RPMI7951 (cell line): Measurements from ENCODE around the gene TAF15. TPM values are rescaled to one million over a fixed set of nuclear protein-coding genes. Genes with fewer than 3 reads are reported as not detected.

Experiments
- DNase-seq: peaks from one replicate; pipeline ENCODE4 v3.0.0-alpha.2; 2012; ENCODE audit warnings: low read depth
- total RNA-seq: library from RNA; depleted of rRNA; stranded (reverse); fragments of >200 nt; shearing (Covaris generic); gene quantifications from 2 replicates; pipeline ENCODE4 v1.2.3, GENCODE V29; 2014

TAF15 gene
- total RNA-seq, 1 experiment from 2014 or later: 15.3 TPM

DNA sequence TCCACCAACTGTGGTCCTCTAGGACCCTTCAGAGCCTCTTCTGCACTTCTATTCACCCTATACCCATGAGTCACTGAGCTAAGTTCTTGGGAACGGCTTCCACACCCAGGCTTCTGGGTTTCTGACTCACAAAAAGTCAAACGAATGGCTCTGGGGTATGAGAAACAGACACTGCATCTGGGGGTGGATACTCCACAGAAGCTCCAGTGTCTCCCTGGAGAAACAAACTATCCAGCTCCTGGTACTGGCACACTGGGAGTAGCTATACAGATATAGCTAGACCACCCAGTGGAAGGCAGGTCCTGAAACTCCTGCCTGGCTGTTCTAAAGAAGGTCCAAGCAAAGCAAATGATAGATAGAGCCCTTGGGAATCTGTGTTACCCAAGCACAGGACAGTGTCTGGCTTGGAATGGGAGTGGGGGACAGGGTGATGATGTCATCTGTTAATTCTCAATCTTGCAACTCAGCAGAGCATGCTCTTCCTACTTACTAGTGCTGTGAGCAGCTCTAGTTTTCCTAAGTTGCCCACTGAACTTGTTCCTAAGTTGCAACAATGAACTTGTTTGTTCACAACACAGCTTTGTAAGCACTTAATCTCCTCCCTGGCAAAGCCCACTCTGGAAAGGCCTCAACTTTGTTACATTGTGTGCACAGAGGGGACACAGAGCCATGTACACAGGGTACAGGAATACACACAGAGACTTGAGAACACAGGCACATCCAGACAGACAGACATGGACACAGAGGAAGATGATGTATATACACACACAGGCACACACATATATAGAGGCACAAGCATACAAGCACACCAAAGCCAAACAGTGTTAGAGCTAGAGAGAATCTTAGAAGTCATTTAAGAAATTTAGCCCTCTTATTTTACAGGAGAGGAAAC is 20.6 kb upstream of the TAF15 start:
- DNase-seq: peak; percentile 80

DNA sequence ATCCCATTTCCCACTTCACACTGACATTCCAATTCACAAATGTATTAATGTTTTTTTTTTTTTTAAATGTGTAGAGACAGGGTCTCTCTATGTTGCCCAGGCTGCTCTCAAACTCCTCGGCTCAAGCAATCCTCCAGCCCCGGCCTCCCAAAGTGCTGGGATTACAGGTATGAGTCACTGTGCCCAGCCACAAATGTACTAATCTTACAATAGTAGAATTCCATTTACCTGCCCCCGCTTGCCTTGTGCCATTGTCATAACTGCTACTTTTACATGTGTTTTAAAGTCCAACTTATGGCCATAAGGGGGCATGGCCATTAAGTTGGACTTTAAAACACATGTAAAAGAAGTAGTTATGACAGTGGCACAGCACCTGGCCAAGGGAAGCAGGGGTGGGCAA is 18.4 kb upstream of the TAF15 start:
- DNase-seq: no peak

DNA sequence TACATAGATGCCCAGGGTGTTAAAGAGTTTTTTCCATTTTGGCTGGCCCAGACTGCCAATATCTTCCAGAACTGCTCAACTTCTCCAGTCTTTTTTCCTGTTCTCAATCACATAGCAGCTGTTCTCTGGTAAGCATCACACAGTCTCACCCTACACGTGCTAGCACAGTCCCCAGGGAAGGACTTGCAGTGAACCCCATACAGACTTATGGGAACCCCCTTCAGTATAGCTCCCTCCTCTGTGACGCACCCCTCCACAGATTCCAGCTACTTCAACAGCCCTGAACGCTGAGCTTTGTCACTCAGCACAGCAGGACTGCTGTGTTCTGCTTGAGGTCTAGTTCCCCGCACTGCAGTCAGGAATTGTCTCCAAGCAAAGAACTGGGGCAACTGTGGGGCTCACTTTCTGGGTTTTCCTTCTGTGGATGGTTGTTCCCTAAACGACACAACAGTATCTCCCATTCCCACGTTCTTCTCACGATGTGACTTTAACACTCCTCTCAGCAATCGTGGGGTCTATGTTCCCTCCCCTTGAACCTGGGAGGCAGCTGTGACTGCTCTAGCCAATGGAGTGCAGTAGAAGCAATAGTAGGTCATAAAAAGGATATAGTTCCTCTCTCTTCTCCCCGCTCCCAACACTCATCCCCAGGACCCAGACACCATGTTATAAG is 17.5 kb upstream of the TAF15 start:
- DNase-seq: no peak

DNA sequence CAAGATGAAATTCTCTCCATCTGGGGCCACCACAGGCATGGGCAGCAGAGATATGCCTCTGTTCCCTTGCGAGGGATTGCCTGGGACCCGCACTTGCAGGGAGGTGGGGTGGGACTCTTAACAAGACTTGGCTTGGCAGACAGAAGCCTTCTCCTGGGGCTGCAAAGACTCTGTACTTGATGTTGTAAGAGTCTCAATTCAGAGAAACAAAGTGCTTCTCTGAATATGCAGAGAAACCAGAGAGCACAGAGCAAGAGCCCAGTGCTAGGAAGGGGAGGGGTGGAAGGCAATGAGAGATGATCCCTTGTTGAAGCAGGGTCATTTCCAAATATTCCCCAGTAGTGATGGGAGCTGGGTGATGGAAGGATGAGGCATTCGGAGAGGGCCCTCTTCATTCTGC is 16.0 kb upstream of the TAF15 start:
- DNase-seq: no peak

DNA sequence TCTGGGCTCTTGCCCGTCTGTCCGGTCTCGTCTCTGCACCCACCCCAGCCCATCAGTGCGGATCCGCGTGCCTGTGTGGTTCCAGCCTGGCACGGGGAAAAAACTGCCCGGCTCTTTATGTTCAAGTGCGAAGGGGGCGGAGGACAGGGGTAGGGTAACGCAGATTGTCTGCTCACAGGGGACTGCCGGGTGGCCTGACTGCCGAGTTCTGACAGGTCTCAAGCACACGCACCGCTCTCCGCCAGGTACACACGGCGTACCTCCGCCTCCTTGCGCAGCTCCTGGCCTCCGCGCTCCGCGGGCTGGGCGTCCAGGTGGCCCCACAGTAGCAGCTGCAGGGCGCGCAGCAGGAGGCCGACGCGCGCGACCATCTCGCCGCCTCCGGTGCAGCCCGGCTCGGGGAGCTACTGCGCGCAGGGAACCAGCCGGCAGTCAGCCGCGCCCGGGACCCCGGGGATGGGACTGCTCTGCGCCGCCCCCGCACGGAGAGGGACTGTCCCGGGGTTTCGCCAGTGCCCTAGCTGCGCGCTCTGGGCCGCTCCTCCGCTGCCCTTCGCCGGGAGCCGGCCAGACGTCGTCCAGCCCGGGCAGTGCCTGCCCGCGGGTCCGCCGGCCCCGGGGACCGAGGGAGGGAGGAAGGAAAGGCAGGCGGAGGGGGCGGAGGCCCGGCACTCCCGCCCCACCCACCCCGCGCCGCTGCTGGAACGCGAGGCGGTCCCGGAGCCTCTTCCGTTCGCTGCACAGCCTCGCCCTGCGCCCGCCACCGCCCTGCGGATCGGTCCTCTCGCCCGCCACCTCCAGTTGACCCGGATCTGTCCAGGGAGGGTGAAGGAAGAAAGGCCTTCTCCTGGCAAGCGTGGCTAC is 14.0 kb upstream of the TAF15 start, which contains the start of gene MMP28:
MMP28 (minus strand) TSS at position 635 of the 864 bp plus-strand sequence; CDS start at position 371, 264 bp downstream.
- DNase-seq: peak; percentile 10

DNA sequence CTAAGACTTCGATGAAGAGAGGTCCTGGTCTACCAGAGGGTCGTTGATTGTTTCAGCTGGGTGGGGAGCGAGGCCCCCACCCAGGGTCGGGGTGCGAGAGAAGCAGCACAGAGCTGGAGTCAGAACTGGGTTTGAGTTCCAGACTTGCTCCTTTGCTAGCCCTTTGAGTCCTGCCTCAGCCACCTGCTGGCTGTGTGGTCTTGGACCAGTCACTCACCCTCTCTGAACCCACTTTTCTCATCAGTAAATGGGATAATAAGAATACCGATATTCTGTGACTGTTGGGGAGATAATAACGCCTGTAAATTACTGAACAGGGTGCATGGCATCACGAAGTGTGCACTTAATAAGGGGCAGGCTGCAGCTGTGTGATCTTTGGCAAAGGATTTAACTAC is 13.4 kb upstream of the TAF15 start:
- no peak for DNase-seq

DNA sequence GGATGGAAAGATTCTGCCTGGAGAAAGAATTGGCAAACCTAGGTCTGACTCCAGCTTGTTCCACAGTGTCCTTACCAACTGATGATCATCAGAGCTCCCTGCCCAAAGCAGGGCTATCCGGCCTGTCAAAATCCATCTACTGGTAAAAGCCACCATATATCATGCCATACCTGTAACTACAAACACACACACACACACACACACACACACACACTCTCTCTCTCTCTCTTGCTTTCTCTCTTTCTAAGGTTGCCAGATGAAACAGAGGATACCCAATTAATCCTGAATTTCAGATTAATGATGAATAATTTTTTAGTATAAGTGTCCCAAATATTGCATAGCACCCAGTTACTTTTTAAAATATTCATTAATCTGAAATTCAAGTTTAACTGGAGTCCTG is 12.3 kb upstream of the TAF15 start:
- no peak for DNase-seq

DNA sequence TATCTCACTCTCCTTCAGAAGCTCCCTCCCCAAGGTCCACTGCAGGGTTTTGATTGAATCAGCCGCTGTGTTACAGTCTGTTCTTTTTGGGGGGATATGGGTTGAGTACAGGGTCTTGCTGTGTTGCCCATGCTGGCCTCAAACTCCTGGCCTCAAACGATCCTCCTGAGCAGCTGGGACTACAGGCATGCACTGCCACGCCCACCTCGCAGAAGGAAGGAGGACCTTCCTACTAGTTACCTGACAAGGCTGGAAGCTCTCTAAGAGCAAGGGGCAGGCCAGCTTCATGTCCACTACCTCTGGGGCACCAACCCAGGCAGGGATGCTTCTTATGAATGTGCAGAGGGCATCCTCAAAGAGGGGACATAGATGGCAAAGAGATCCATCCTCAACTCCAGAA is 11.9 kb upstream of the TAF15 start:
- no peak for DNase-seq

DNA sequence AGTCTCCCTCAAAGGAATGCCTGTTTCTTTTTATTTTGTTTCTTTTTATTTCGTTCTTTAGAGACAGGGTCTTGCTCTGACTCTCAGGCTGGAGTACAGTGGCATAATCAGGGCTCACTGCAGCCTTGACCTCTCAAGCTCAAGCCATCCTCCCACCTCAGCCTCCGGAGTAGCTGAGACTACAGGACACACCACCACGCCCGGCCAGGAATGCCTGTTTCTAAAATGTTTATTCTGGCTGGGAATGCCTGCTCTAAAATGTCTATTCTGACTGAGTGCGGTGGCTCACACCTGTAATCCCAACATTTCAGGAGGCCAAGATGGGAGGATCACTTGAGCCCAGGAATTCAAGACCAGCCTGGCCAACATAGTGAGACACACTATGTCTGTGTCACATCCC is 11.4 kb upstream of the TAF15 start:
- DNase-seq: no peak

DNA sequence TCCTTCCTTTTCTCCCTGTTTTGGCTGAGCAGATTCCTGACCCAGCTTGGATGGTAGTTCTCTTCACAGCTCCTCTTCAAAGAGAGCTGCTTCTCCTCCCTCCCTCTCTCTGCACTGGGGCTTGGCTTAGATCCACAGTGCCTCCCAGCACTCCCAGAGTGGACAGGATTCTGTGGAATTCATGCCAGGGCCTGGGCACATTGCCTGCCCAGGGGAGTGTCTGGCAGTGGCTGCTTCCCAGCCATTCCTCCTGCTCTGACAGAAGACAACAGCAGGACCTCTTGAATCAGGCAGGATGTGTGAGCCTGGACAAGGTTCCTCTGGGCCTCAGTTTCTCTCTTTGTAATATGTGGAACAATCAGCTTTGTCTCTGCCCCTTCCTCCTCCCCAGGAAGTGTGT is 9.3 kb upstream of the TAF15 start:
- DNase-seq: peak; percentile 78

DNA sequence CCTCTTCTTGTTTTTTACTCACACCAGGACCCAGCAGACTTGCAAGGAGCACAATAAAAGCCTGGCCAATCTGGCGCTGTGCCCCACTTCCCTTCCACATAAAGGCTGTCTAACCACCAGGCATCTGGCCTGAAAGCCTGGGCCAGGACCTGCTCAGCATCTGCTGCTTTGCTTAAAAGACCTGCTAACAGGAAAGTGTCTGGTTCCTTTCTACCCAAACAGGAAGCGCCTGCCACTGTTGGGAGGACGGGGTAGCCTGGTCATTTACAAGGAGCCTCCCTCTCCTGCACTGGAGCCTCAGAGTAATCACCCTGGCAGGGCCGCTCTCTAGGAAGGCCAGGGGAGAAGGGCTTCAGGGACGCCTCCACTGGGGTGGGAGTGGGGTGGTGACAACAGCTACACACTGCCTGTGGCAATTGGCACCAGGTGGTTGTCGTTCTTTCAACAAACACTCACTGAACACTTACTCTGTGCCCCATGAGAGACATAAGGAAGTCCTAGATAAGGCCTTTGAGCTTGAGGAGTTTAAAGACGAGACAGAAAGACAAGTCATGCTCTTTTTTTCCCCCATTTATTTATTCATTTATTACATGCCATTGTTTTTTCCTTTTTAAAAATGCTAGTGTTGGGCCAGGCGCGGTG is 7.6 kb upstream of the TAF15 start:
- peak; percentile 50 for DNase-seq

DNA sequence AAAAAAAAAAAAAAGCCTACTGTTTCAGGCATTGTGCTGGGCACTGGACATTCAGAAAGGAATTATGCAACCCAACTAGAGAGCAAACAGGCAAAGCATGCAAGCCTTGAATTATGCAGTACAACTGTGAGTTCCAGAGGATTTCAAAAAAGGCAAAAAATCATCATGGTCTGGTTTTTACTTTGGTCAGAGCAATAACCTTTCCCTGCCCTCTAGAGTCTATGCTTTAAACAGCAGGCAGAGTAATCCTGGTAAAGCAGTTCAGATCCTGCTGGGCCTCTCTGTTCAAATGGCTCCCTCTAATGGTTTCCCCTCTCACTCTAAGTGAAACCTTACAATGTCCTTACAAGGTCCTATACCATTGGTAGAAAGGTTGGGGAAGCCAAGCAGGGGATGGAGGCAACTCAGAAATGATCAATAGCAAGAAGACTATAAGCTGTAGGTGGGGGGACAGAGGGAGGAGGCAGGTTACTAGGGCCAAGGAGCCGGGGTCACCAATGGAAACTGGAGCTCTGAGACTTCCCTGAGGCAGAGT is 4.6 kb upstream of the TAF15 start:
- DNase-seq: peak; percentile 81

DNA sequence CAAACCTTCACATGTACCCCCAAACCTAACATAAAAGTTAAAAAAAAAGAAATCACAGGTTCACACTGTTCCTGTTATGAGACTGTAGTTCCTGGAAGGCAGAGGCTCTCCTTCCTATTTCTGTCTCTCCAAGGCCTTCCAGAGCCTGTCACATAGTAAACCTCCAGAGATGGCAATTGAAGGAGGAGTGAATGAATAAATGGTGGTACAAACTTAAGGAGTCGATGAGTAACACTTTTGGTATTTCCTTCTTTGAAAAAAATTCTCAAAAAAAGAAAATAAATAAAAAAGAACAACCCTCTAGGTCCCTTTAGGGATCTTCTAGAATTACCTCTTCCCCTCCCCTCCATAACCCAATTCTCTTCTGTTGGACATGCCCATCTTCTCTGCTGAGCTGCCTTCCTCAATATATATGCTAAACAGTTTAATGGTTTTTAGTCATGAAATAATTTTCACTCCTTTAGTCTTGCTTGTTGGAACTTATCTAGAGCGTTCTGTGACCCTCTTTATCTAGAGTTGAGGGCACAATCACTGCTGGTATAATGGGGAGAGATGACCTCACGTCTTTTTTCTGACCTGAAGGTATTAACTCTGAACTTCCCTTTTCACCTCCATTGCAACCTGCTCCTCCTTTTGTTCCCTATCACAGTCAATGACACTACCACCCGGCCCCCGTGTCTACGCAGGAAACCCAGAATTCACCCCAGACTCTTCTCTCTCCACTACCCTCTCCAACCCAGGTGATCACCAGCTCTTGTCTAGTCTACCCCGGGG is 1.7 kb upstream of the TAF15 start:
- DNase-seq: peak; percentile 31

DNA sequence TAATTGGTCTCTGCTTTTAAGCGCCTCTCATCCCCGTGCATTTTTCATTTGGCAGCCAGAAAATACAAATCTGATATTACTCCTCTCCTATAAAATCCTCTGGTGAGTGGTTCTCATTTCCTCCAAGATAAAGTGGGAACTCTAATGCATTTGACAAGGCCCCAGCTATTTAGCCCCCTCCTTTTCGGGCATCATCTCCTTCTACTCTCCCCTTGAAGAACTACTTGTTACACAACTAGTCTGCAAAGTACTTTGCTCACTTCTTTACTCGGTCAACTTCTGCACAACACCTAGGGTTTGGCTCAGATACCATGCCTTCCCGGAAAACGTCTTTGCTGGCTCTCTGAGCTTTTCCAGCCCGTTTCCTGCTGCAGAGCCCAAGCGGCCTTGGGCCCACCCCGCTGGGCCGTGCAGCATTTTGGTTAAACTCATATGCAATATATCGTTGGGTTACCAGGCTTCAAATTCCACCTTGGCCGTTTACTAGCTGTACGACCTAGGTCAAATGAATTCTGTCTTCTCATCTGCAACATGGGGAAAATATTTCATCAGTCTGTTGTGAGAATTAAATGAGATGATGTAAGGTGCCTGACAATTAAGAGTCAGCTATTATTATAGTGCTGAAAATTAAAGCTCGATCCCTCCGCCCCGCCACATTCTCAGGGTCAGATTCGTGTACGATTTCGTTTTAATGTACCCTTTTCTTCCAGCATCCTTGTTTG is 883 bp upstream of the TAF15 start:
- peak; percentile 6 for DNase-seq

DNA sequence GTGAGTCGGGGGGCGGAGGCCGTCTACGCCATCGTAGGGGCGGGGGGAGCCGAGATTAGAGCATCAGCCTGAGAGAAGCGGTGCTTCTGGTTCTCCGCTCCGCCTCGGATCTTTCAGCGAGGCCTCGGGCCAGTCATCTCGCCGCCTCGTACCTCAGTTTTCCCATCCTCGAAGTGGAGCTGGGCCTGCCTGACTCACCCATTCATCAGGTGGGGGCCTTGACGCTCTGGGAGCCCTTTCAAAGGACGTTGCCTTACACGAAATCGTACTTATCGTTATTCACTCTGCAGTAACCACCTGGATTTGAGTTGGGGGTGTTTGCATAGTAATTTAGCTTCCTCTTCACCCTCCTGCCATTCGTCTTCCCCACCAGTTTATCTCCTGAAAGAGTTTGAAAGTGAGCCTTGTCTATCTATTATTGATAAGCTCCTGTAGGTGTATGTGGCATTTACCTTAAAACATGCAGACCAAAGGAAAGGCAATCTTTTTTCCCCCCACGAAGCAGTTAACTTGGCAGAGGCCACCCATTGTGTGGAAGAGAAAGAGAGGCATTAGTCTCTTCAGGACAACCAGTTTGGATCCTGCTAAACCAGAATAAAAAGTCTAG is 674 bp downstream of the TAF15 start:
- DNase-seq: no peak

DNA sequence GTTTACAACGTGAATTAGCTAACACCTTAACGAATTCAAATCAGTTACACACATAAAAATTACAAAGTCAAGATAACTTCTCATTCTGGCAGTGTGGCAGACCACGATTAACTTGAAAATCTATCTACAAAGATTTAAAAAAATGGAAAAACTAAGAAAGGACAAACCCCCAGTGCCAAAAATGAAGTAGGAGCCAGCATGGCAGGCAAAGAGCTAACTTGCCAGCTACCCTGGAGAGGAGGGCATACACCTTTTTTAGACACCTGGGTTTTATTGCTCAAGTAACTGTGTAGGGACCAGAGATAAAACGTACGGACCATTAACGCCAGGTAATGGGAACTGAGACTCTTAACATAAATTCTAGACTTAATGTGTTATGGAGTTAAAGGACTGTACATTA is 2.5 kb downstream of the TAF15 start:
- DNase-seq: no peak

DNA sequence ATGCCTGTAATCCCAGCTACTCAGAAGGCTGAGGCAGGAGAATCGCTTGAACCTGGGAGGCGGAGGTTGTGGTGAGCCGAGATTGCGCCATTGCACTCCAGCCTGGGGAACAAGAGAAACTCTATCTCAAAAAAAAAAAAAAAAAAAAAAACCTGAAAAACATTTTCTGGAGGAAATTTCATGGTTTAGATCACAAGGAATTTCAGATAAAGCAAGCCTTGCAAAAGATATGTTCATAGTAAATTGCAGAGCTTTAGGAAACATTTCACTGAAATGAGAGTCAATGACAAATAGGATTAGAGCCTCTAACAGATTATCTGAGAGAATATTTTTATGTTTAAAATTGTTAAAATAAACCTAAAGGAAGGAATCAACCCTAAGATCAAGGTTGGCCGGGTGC is 3.2 kb downstream of the TAF15 start:
- DNase-seq: no peak

DNA sequence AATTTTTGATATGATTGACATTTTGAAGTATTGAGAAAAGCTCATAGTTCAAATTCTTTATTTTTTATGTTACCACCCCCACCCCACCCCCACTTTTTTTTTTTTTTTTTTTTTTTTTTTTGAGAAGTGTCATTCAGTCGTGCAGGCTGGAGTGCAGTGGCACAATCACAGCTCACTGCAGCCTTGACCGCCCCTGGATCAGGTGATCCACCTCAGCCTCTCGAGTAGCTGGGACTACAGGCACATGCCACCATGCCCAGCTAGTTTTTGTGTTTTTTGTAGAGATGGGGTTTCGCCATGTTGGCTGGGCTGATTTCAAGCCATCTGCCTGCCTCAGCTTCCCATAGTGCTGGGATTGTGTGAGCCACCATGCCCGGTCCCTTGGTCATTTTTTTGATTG is 7.4 kb downstream of the TAF15 start:
- DNase-seq: no peak

DNA sequence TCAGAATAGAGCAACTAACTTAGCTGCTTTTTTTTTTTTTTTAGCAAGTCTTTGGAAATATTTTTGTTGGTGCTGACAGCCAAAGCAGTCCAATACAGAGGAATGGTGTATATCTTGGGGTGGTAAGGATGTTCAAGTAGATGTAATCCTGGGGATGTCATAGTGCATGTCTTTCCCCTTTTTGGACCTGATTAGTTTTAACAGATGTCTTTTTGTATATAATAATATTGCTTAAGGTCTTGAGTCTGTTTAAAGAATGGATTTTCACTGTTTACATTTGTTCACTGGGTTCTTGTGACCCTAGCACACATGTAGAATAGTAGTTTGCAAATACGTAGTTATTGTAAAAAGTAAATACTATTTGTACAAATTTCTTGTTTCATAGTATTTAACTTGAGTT is 7.9 kb downstream of the TAF15 start:
- DNase-seq: no peak

DNA sequence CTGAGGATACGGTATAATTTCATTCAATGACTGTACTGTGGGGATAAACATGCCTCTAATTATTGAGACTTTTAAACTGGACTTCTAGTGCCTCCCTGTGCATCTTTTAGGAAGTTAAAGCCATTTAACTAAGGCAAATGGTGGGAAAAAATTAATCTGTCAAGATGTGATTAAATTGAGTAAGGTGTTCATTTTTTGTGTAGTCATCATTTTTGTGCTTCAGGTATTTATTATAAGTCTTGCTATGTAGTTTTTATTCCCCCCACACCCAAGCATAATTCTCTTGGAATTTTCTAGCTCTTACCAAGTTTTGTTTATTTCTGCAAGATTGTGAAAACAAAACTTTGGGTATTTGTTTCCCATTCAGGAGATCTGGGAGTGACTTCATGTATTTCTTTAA is 10.2 kb downstream of the TAF15 start:
- DNase-seq: no peak
